Left renal cortex interstitium (tissue), 4 donors: ENCODE data around the gene SPTBN5. TPM values are rescaled to one million over a fixed set of nuclear protein-coding genes. Genes with fewer than 3 reads are reported as not detected.
A peak's percentile ranks its signal among the peaks of the same experiment; 100 is the strongest.

Source experiments
- DNase-seq, 4 donors: peaks; one replicate each; pipeline ENCODE4 v3.0.0-alpha.2; 2013; ENCODE audit warnings: low read depth in 4 of 4, low spot score in 2 of 4, missing footprints in 1 of 4
- polyA plus RNA-seq, 4 donors: library from polyadenylated mRNA; unstranded; fragments of 120-200 nt; gene quantifications; one replicate each; pipeline ENCODE4 v1.2.1, GENCODE V29; 2013; ENCODE audit not compliant: insufficient read length in 4 of 4

The SPTBN5 gene
- polyA plus RNA-seq, 4 donors = 2.2 to 4.9 (median 3.0) TPM

GRCh38 chr15:41869770-41870688 is 23.8 kb downstream of the SPTBN5 start:
- no peak for DNase-seq

GRCh38 chr15:41868321-41868720 is 25.5 kb downstream of the SPTBN5 start:
- DNase-seq = no peak

- DNase-seq = no peak
Measured at GRCh38 chr15:41866872-41867579, 26.8 kb downstream of the SPTBN5 start.

- no peak for DNase-seq
Measured at GRCh38 chr15:41866263-41866703, 27.6 kb downstream of the SPTBN5 start.

- no peak for DNase-seq
Measured at GRCh38 chr15:41865490-41866055, 28.3 kb downstream of the SPTBN5 start.

- no peak for DNase-seq
Measured at GRCh38 chr15:41862515-41863116, 31.2 kb downstream of the SPTBN5 start.

GRCh38 chr15:41861736-41862356 is 32.0 kb downstream of the SPTBN5 start:
- no peak for DNase-seq

GRCh38 chr15:41860049-41860828 is 33.6 kb downstream of the SPTBN5 start:
- no peak for DNase-seq

- DNase-seq = no peak
Measured at GRCh38 chr15:41858756-41859155, 35.1 kb downstream of the SPTBN5 start.

GRCh38 chr15:41857316-41857715 is 36.5 kb downstream of the SPTBN5 start:
- no peak for DNase-seq

- DNase-seq = no peak
Measured at GRCh38 chr15:41856716-41857115, 37.1 kb downstream of the SPTBN5 start.

GRCh38 chr15:41856262-41856661 is 37.6 kb downstream of the SPTBN5 start:
- DNase-seq = no peak

GRCh38 chr15:41855261-41855961 is 38.4 kb downstream of the SPTBN5 start:
- DNase-seq = peak in 2 of 4 donors; percentile 34 to 60

GRCh38 chr15:41854443-41854842 is 39.4 kb downstream of the SPTBN5 start:
- DNase-seq = no peak

GRCh38 chr15:41853831-41854230 is 40.0 kb downstream of the SPTBN5 start:
- no peak for DNase-seq

GRCh38 chr15:41852736-41853590 is 40.9 kb downstream of the SPTBN5 start:
- no peak for DNase-seq

GRCh38 chr15:41851755-41852370 is 42.0 kb downstream of the SPTBN5 start:
- DNase-seq = no peak

- DNase-seq = no peak
Measured at GRCh38 chr15:41851167-41851523, 42.7 kb downstream of the SPTBN5 start.
